Endodermal cell (in vitro differentiated cells): ENCODE measurements around the gene MEF2D. TPM values are rescaled to one million over a fixed set of nuclear protein-coding genes. Genes with fewer than 3 reads are reported as not detected.
A peak's percentile ranks its signal among the peaks of the same experiment; 100 is the strongest.

Source experiments
- DNase-seq: peaks from one replicate; pipeline ENCODE4 v3.0.0-alpha.2; 2017
- H3K27ac ChIP-seq: 2 replicates; pipeline ENCODE4 v1.5.1; 2013; ENCODE audit warnings: mild to moderate bottlenecking, low read depth, low read length, moderate library complexity
- H3K27me3 ChIP-seq: 2 replicates; pipeline ENCODE4 v1.6.1; 2013; ENCODE audit warnings: mild to moderate bottlenecking, low read length, moderate library complexity; ENCODE audit not compliant: insufficient read depth, control insufficient read depth, poor library complexity, severe bottlenecking
- H3K36me3 ChIP-seq: 2 replicates; pipeline ENCODE4 v1.7.0; 2013; ENCODE audit warnings: mild to moderate bottlenecking, low read length, moderate library complexity; ENCODE audit not compliant: control insufficient read depth, insufficient read depth
- H3K4me1 ChIP-seq: one replicate; pipeline ENCODE4 v1.7.0; 2013; ENCODE audit warnings: low read length; ENCODE audit not compliant: control insufficient read depth, insufficient read depth
- H3K4me3 ChIP-seq: 2 replicates; pipeline ENCODE4 v1.5.1; 2013; ENCODE audit warnings: mild to moderate bottlenecking, low read length, moderate library complexity
- H3K9ac ChIP-seq: 2 replicates; pipeline ENCODE4 v1.6.1; 2013; ENCODE audit warnings: mild to moderate bottlenecking, low read length, moderate library complexity; ENCODE audit not compliant: poor library complexity, severe bottlenecking; ENCODE audit errors: extremely low read depth
- H3K9me3 ChIP-seq: 2 replicates; pipeline ENCODE4 v1.6.1; 2013; ENCODE audit warnings: mild to moderate bottlenecking, low read length, moderate library complexity; ENCODE audit not compliant: control insufficient read depth
- H3K27ac Mint-ChIP-seq: 2 replicates; pipeline ENCODE4 v1.8.0; 2020; ENCODE audit warnings: mixed read lengths
- H3K27me3 Mint-ChIP-seq: 2 replicates; pipeline ENCODE4 v1.8.0; 2021; ENCODE audit warnings: mild to moderate bottlenecking, mixed read lengths; ENCODE audit not compliant: insufficient read depth
- H3K36me3 Mint-ChIP-seq: 2 replicates; pipeline ENCODE4 v1.8.0; 2020; ENCODE audit warnings: low read depth, mixed read lengths
- H3K4me1 Mint-ChIP-seq: 2 replicates; pipeline ENCODE4 v1.8.0; 2020; ENCODE audit warnings: mixed read lengths
- H3K4me3 Mint-ChIP-seq: 2 replicates; pipeline ENCODE4 v1.8.0; 2020; ENCODE audit warnings: mild to moderate bottlenecking, moderate library complexity, mixed read lengths
- H3K9me3 Mint-ChIP-seq: 2 replicates; pipeline ENCODE4 v1.8.0; 2020; ENCODE audit warnings: mild to moderate bottlenecking, mixed read lengths
- CTCF ChIP-seq: fragments of 200-600 bp; sonication (generic); conservative IDR thresholded peaks from 2 replicates; pipeline ENCODE4 v1.5.0; 2021; ENCODE audit warnings: antibody characterized with exemption, mild to moderate bottlenecking
- WGBS, 2 experiments: methylation state at CpG; one replicate each; pipeline versions ENCODE4 v1.1.5 to v1.1.7; 2013; ENCODE audit warnings: missing lambda C conversion rate in 2 of 2, mixed read lengths in 1 of 2; ENCODE audit not compliant: insufficient coverage in 1 of 2, insufficient read length in 1 of 2; 5-methylcytosine and 5-hydroxymethylcytosine counted together
- total RNA-seq, 2 donors: library from RNA; stranded (reverse); fragmentation: NEBNext Ultra II Directional in 1 of 2; extraction: Animal tissue kit (Norgen Biotek cat#: 25700) in 1 of 2; gene quantifications; 2 replicates in 1 of 2; 3 replicates in 1 of 2; pipeline ENCODE4 v1.2.1, GENCODE V29; 2021

MEF2D gene
- total RNA-seq, 2 donors from 2014 or later = 10.5 to 12.8 TPM

GRCh38 chr1:156540955-156541354 lies 40.4 kb upstream of the MEF2D start:
- no peak for TF ChIP-seq CTCF
- no peaks in the 10 kb centered on the region for H3K4me1 ChIP-seq
- no peaks in the 10 kb centered on the region for H3K9me3 ChIP-seq
- peaks cover 59% of the 10 kb centered on the region for H3K36me3 ChIP-seq
- Mint-ChIP-seq H3K36me3 (peaks cover 39% of the 10 kb centered on the region), H3K4me3 (no peak overlapping the region), H3K27ac (no peak overlapping the region), H3K4me1 (peaks cover 12% of the 10 kb centered on the region), H3K9me3 (no peaks in the 10 kb centered on the region), H3K27me3 (no peaks in the 10 kb centered on the region)
- no peaks in the 10 kb centered on the region for H3K27me3 ChIP-seq
- no peak overlapping the region for H3K27ac ChIP-seq
- H3K9ac ChIP-seq = no peak overlapping the region
- 96 to 100% methylated on average over 2 of the region's 2 CpGs for WGBS, 2 experiments
- no peak for DNase-seq
- H3K4me3 ChIP-seq = no peak overlapping the region

- Mint-ChIP-seq H3K27me3 (no peaks in the 10 kb centered on the region), H3K4me1 (peaks cover 12% of the 10 kb centered on the region), H3K27ac (no peak overlapping the region), H3K4me3 (no peak overlapping the region), H3K9me3 (no peaks in the 10 kb centered on the region), H3K36me3 (peaks cover 46% of the 10 kb centered on the region)
- no peaks in the 10 kb centered on the region for H3K4me1 ChIP-seq
- TF ChIP-seq CTCF = no peak
- H3K27me3 ChIP-seq = no peaks in the 10 kb centered on the region
- no peak overlapping the region for H3K9ac ChIP-seq
- no peak overlapping the region for H3K27ac ChIP-seq
- H3K9me3 ChIP-seq = no peaks in the 10 kb centered on the region
- DNase-seq = no peak
- peaks cover 64% of the 10 kb centered on the region for H3K36me3 ChIP-seq
- 89 to 97% methylated on average over 3 to 4 of the region's 4 CpGs for WGBS, 2 experiments
- no peak overlapping the region for H3K4me3 ChIP-seq
Measured at GRCh38 chr1:156539818-156540355, 39.3 kb upstream of the MEF2D start.

- Histone ChIP-seq H3K27me3 (no peaks in the 10 kb centered on the region), H3K9me3 (no peaks in the 10 kb centered on the region), H3K36me3 (peaks cover 64% of the 10 kb centered on the region), H3K4me1 (no peaks in the 10 kb centered on the region), H3K9ac (no peak overlapping the region), H3K27ac (no peak overlapping the region), H3K4me3 (no peak overlapping the region)
- WGBS, 2 experiments = 84 to 85% methylated on average over 10 of the region's 10 CpGs
- Mint-ChIP-seq H3K4me1 (peaks cover 12% of the 10 kb centered on the region), H3K9me3 (no peaks in the 10 kb centered on the region), H3K27me3 (no peaks in the 10 kb centered on the region), H3K36me3 (peaks cover 50% of the 10 kb centered on the region), H3K27ac (no peak overlapping the region), H3K4me3 (no peak overlapping the region)
- peak; percentile 72 for DNase-seq
- TF ChIP-seq CTCF = peak; percentile 18
Measured at GRCh38 chr1:156538711-156539440, 38.3 kb upstream of the MEF2D start.
